GM19193 (cell line): Measurements from ENCODE around the gene PDCD4.
A peak's percentile ranks its signal among the peaks of the same experiment; 100 is the strongest.

Experiments used
- POLR2A ChIP-seq: IDR thresholded peaks from 4 replicates; pipeline ENCODE4 v1.6.1; 2011; ENCODE audit not compliant: insufficient read depth, insufficient read length; ENCODE audit errors: extremely low read depth

The PDCD4 gene

DNA sequence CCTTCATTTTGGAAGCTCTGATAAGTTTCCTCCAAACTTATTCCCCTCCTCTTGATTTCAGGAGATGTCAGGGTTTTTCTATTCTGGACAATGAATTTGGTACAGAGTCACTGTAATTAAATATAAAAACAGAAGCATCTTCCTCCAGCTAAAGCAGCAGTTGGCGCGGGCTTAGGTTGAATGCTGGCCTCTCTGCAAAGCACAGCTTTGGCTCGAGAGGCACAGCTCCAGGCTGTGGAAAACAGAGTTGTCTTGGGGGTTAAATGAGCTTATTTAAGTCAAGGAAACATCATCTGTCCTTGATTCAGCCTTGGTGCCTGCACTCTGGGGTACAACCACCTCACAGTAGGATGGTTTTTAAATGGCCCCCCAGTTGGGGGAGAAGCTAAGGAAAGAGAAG is 35.0 kb upstream of the PDCD4 start:
- no peak for TF ChIP-seq POLR2A

DNA sequence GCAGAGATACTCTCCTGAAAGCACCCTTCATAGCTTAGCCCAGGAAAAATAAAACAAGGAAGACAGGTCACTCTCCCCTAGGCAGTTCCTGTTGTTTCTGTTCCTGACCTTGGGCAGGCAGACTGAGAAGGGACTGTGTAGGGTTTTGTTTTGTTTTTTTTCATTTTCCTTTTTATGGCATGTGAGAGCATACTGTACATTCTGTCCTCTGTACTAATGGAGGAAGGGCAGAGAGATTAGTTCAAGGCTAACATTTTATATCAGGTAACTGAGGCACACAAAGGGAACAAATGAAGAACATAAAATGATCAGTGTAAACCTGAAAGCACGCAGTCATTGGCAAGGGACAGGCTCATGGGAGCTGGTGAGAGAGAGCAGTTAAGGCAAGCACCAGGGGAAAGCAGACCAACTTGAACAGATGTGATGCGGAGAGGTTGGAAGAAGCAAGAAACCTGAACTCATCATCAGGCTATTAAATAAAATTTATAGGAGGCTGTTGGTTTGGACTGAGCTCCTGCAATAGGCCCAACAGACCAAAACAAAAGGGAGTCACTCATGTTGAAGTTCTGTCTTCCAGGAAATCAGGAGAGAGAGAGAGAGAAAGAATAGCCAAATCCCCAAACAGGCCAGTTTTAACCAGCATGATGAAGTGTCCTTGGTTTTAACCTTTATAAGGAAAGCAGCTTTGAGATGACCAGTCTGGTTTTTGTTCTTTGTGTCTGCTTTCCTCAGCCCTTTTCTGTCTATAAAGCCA is 34.1 kb upstream of the PDCD4 start:
- TF ChIP-seq POLR2A, result no peak

DNA sequence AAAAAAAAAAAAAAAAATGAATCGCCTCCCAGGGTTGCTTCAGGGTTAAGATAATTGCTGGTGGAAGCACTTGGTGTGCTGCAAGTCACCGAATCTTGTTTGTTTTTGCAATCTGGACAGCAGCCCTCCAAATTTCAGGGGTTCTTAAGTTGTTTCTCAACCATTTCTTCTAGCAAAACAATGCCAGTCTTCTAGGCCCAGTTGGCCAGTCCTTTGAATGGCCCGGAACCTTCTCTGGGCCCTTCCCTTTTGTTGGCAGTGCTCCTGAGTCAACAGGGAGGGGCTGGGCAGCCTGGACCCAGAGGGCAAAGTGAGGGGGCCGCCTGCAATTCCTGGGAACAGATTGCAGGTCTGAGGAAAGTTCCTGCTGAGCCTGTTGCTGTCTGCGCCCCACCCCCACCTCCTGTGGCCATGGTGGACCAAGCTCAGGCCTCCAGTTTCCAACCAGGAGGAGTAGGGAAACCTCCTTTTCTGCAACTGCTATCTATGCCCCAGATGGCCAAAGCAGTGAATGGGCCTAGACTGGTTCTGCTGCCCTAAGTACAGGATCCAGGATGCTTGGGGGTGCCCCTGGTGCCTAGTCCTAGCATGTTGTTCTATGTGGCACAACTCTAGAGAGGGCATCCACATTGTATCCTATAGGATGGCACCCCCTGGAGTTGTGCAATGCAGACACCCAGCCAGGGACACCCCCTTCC is 31.4 kb upstream of the PDCD4 start:
- TF ChIP-seq POLR2A, result no peak

DNA sequence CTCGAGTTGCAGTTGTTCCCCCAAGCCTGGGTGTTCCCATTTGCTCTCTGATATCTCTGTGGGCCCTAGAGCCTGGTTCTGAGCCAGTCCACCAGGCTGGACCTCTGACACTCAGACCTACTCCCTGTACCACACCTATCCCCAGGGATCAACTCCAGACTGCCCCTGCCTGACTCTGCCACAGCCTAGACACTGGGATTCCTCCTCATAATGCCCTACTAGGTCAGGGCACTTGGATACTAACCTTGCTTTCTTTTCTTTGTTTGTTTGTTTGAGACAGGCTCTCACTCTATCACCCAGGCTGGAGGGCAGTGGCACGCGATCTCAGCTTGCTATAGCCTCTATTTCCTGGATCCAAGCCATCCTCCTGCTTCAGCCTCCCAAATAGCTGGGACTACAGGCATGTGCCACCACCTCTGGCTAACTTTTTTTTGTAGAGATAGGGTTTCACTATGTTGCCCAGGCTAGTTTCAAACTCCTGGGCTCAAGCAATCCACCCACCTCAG is 30.8 kb upstream of the PDCD4 start:
- no peak for TF ChIP-seq POLR2A

DNA sequence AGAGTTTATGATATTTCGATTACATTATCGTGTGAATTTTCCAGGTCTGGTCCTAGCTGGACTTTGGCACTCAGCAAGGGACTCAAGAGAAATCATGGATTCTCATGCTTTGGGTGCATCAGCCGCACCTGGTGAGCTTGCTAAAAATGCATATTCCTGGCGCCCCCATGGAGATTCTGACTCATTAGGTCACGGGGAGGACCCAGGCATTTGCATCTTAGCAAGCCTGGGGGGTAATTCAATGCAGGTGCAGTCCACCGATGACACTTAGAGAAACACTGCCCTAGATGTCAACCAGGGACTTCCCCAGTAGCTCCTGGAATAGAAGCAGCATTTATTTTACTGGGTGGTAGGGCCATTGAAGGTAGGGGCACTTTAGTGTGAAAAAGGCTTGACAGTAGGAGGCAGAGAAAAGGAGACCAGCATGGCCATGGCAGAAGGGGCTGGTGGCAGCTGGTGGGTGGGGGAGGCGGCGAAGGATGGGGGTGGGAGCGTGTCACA is 29.9 kb upstream of the PDCD4 start:
- peak; percentile 62 for TF ChIP-seq POLR2A

DNA sequence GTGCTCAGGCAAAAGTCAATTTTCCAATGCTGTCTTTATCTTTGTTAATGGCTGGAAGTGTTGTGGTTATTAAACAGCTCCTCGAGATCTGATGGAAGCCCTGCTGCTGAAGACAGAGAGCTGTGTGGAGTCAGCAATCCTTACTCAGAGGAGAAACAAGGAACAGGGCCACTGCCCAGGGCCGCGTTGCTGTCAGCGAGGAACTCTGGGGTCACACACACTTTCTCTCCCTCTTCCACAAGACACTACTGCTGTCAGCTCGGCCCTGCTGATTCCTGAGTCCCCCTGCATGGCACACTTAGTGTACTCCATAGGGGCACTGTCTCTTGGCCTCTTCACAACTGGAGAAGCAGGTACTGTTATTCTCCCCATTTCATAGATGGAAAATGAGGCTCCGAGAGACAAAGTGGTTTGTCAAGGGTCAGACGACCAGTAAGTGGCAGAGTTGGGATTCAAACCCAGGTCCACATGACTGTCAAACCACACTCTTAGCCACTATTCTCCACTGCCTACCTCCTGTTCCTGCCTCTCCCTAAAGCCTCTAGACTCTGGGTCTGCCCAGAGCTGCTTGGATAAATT is 29.3 kb upstream of the PDCD4 start:
- TF ChIP-seq POLR2A, result peak; percentile 48

DNA sequence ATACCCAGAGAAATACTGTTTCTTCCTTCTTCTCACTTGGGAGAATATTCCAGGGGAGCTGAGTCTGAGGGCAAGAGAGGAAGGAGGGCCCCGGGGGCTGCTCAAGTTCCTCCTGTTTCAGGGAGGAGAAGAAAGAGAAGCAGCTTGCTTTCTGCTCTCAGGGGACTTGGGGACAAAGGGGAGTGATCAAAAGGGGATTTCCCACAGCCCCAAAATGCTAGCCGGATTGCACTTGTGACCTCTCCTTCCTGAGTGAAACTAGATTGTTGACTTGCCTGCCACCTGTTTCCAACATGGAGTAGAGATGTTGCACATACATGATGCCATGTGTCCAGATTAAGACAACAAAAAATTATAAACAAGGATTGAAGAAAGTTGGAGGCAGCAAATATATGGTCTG is 28.7 kb upstream of the PDCD4 start:
- TF ChIP-seq POLR2A, result no peak

DNA sequence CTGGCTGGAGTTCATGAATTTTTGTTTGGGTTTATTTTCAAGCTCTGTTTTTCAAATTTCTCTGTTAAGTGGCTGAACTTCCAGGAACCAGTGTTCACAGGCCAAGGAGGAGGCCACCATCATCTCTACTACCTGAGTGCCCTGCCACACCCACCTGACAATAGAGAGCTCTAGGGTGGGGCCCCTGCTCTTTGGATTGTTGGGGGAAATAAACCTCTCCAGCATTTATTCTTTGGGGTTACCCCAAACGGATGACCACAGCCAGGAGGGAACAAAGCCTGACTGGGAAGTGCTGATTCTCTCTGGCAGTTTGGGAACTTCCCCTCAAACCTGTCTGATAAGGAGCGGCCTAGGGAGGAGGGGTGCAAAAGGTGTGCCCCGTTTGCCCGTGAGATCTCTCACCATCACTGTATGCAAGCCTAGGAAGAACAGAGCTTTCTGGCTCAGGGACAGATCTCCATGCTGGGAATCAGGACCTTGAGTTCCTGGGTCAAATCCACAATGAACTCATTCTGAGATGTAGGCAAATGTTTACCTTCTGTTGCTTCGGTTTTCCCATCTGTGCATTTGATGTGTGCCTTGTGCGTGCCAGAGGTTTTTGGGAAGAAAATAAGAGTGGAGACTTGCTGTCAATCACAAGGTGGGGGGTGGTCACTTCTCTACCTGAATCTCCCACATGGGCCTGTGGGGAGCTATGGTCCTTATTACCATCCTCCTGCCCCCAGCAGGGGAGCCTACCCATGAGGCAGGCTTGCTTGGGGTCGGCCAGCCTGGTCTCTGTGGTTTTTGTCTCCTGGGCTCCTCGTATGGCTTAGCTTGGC is 27.7 kb upstream of the PDCD4 start:
- no peak for TF ChIP-seq POLR2A

DNA sequence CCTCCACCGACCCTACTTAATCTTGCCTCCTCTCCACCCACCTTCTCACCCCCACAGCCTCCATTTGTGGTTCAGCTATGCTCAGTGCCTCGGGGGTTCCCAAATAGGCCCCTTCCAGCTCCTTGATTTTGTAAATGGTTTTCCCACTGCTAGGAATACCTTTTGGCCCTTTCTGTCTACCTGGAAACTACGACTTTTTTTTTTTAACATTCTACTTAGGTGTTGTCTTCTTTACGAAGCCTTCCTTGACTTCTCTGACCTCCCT is 27.2 kb upstream of the PDCD4 start:
- TF ChIP-seq POLR2A, result no peak

DNA sequence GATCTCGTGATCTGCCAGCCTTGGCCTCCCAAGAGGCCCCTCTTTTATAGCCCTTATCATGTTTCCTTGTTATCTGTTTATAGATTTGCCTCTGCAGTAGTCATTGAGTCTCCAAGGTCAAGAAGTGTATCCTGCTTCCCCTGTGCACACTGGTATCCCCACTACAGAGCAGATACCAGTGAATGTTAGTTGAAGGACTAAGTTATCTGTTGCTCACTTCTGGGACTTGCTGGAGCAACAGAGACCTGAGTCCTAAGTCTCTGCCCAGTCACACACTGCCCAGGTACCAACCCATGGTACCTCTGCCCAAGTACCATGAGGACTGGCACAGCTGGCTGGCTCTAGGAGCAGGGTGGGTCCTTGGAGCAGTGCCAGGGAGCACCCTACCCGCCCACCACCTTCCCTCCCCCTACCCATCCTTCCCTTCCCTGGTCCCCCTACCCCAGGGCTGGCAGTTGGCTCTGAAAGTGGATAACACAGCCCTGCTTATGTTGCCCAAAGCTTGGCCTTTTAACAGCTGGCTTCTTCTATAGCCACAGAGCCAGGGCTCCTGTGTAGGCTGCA is 26.5 kb upstream of the PDCD4 start:
- no peak for TF ChIP-seq POLR2A

DNA sequence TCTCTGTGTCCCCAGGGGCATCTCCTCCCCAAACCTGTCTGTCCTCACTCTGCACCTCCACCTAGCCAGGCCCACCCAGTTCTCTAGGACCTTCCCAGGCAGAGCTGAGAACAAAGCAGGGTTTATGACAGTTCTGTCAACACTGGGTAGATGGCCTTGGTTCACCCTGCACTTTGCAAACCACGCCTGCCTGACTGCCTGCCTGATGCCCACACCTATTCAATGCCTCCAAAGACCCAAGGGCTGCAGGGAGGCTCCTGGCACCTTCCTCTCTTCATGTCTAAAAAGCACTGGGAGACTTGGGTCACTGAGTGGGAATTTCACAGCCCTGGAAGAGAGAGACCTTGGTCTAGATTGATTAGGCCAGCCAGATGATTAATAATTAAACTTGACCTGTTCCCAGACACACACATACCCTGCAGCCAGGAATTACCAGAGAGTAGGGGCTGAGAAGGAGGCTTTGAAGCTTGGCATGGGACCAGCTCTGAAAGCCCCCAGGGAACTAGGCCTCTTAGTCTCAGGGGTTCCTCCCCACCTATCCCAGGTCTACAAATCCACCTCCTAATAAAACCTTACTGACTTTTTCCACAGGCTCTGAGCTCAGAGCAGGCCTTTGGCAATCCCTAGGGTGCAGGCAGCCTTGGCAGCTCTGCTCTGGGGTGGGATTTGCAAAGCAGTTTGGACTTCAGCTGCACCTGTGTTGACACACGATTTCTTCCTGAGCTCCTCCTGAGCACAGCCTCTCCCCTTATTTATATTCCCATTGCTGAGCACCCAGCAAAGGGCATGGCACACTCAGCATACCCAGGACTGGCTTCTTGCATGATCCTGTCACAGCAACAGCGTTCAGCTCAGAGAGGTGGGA is 25.7 kb upstream of the PDCD4 start:
- no peak for TF ChIP-seq POLR2A

DNA sequence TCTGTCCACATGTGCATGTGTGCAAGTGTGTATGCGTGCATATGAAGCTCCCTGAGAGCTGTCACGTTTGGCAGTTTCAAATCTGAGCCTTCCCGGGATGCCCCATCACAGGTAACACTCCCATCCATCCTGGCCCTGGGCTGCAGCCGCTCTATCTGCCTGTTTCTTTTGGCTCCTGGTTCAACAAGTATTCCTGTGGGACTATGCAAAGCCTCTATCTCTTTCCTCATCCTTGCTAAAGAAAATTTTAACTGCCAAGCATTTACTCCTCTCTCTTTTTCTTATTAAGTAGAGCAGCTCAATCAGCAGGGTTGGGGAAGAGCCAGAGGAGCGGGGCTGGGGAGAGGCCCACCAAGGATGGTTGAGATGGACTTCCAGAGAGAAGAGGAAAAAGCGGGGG is 24.4 kb upstream of the PDCD4 start:
- no peak for TF ChIP-seq POLR2A

DNA sequence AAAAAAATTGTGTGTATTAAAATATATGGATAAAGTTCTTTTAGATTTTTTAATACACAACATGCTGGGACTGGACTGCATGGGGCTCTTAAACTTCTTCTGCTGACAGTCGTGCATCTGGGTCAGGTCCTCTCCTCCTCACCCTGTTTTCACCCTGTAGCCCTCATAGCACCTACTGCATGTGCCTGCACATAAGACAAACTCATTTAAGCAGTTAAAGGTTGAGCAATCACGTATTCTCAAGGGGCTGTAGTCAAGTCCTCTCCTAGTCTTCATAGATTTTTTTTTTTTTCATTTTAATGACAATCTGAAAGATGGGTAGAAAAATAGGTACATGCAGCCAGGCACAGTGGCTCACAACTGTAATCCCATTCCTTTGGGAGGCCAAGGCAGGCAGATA is 23.6 kb upstream of the PDCD4 start:
- TF ChIP-seq POLR2A, result no peak

DNA sequence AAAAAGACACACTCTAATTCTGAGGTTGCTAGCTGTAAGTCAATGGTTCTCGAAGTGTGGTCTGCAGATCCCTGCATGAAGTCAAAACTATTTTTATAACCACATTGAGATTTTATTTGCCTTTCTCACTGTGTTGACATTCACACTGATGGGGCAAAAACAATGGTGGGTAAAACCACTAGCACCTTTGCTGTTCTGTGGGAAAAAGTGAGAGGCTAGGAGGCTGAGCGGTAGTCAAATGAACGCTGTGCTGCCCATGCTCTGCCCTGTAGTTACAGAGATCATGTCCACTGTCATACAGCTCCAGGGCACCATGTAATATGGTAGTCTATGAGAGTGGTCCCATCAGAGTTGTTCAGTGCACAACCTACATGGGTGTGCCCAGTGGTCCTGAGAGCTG is 21.6 kb upstream of the PDCD4 start:
- no peak for TF ChIP-seq POLR2A
